ENCODE data around the gene ADM2.
"Not testable (repeated sequence)": the region's sequence is repeated elsewhere in the genome, so short reads cannot be mapped to it uniquely, and the experiment has no call there.

The ADM2 gene

DNA sequence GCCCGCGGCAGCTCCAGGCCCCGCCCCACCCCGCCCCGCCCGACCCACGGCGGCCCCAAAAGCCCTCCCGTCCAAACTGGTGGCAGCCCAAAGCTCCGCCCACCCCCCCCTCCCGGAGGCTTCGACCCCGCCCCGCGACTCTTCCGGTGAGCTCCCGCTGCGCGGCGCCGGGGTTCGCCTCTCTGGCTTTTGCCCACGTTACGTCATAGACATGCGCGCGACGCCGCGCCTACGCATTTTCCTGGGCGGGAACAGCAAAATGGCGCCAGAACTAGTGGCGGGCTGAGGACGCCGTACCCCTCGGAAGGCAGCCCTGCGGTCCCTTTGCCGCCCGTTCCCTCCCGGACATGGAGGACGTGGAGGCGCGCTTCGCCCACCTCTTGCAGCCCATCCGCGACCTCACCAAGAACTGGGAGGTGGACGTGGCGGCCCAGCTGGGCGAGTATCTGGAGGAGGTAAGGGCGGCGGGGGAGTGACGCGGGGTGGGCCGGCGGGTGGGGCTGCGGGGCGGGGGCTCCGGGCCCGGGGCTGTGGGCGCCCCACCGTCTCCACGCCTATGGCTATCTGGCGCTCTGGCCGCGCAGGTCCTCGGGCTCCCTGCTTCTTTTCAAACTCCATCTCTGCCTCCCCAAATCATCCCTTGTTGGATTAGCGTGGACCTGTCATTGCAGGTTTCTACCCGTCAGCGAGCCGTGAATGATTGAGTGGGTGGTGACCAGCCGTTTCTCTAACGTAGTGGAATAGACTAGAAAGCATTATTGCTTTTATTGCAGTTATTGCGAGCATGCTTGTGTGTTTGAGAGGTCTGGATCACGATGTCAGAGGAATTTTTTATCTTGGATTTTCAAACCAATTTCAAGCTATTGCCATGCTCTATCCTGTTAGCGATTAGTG lies 26.9 kb downstream of the ADM2 start, which contains the start of gene NCAPH2:
Gene NCAPH2 (plus strand): TSS at position 234 of the 894 bp plus-strand sequence. CDS start 114 bp downstream, at position 348.
- peak; percentile 97 for DNase-seq

DNA sequence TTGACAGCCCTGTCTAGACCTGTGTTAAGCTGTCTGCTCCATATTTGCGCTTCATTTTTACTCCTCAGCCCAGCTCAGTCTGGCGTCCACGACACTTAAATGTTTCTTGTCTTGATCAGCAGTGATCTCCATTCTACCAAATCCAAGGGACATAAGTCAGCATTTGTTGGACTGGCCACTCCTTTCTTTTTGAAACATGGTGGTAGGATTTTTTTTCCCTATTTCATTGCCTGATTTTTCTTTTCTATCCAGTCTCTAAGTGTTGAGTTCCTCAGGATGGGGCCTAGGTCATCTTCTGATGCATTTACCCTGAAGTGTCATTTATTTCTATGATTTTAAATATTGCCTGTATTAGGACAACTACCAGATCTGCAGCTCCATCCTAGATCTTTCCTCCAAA lies 27.6 kb downstream of the ADM2 start:
- no peak for DNase-seq

DNA sequence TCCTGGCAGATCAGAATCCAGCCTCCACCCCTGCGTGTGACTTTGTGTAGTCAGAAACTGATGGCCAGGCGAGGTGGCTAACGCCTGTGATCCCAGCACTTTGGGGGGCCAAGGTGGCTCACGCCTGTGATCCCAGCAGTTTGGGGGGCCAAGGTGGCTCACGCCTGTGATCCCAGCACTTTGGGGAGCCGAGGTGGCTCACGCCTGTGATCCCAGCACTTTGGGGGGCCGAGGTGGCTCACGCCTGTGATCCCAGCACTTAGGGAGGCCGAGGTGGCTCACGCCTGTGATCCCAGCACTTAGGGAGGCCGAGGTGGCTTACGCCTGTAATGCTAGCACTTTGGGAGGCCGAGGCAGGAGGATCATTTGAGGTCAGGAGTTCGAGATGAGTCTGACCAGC lies 31.8 kb downstream of the ADM2 start:
- DNase-seq = no peak

DNA sequence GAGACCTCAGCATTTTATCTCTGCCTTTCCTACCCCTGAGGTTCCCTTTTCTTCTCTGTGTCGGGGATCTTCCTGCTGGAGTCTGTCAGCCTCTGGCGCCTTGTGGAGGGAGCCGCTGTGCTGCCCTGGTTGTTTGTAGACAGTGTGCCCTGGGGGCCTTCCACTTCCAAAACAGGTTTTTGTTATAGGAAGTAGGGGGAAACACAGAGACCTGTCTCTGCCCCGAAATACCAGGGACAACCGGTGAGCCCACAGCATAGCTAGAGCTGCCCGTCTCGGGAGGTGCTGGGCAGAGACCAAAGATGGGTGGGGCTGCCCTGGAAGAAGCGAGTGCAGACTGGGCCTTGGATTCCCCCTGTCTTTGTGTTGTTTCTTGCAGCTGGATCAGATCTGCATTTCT lies 34.7 kb downstream of the ADM2 start:
- no peak for DNase-seq

DNA sequence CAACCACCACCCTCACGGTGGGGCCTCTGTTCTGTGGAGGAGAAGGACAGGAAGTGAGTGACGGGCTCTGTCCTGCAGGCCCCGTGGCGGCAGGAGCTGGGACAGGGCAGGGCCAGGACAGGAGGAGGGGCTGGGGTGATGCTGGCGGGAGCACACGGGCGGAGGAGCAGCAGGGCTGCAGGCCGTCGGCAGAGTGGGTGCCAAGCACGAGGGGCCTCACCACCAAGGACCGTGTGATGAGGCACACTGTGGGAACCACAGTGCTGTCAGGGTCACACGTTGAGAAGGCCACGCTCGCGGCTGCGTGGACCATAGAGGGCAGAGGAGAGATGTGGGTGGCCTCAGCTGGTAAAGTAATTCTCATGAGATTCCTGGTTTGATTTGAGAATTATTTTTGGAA lies 35.5 kb downstream of the ADM2 start:
- no peak for DNase-seq

DNA sequence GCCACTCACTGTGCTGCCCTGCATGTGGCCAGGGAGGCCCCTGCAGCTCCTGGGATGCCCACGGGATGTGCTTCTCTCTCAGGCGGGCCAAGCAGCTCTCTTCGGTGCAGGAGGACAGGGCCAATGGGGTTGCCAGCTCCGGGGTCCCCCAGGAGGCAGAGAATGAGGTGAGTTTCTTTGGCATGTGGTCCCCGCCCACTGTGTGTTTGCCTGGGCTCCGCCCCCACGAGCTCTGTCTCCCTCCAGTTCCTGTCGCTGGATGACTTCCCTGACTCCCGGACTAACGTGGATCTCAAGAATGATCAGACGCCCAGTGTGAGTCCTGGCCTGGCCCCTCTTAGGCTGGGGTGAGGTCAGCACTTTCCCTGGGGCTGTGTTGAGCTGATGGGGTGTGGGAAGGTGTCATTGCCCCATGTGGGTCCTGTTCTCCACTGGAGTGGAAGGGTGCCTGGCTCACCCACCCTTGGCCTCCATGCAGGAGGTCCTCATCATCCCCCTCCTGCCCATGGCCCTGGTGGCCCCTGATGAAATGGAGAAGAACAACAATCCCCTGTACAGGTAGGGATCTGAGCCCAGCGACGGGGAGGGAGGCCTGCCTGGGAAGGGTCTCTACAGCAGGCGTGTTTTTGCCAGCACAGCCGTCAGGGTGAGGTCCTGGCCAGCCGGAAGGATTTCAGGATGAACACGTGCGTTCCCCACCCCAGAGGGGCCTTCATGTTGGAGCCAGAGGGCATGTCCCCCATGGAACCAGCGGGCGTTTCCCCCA lies 36.3 kb downstream of the ADM2 start:
- no peak for DNase-seq

DNA sequence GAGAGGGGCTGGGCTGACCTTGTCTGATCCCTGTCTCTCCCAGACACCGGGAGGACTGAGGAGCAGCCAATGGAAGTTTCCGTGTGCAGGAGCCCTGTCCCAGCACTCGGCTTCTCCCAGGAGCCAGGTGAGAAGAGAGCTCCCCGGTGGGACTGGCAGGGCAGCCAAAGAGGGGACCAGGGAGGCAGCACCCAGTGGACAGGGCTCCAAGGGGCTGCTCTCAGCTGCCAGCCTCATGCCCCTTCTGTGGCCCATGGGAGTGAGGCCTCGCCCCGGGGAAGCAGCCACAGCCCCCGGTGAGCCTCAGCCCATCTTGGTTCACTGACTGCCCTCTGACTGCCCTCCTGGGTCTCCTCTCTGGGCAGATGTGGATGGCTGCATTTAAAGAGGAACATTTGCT lies 37.3 kb downstream of the ADM2 start:
- no peak for DNase-seq

DNA sequence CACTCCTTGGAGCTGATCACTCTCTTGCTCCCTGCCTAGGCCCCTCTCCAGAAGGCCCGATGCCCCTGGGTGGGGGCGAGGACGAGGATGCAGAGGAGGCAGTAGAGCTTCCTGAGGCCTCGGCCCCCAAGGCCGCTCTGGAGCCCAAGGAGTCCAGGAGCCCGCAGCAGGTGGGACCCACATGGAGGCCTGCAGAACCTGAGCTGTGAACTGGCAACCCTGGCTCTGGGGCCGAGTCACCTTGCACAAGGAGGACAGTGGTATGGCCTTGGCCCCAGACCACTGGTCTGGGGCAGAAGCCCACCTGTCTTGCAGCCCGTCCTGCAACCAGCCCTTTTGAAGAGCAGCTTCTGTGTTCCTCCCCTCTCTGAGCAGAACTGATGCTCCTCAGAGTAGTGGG lies 37.8 kb downstream of the ADM2 start:
- DNase-seq = no peak

DNA sequence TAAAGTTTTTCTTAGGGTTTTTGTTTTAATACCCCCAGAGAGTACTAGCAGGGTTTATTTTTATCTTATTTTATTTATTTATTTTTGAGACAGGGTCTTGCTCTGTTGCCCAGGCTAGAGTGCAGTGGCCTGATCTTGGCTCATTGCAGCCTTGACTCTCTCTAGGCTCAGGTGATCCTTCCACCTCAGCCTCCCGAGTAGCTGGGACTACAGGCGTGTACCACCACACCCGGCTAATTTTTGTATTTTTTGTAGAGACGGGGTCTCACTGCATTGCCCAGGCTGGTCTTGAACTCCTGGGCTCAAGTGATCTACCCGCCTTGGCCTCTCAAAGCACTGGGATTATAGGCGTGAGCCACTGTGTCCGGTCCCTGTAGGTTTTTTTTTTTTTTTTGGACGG lies 38.8 kb downstream of the ADM2 start:
- DNase-seq = not testable (repeated sequence)

DNA sequence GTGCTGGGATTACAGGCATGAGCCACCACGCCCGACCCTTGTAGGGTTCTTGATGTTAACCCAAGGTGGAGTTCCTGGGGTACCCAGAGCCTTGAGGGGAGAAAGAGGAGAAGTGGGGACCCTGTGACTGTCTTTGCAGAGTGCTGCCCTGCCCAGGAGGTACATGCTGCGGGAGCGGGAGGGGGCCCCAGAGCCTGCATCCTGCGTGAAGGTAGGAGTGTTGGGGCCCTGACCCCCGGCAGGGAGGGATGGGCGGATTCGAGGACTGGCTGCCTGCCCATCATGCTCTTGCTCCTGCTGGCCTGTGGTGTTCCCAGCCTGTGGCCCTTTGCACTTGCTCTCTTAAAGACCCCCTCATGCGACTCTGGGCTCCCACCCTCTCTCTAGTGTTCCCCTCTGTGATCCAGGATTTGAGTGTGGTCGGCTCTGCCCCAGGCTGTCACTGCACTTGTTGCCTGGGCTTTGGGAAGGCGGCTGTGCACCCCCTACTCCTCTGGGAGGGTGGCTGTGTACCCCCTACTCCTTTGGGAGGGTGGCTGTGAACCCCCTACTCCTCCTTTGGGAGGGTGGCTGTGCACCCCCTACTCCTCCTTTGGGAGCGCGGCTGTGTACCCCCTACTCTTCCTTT lies 39.6 kb downstream of the ADM2 start:
- no peak for DNase-seq

DNA sequence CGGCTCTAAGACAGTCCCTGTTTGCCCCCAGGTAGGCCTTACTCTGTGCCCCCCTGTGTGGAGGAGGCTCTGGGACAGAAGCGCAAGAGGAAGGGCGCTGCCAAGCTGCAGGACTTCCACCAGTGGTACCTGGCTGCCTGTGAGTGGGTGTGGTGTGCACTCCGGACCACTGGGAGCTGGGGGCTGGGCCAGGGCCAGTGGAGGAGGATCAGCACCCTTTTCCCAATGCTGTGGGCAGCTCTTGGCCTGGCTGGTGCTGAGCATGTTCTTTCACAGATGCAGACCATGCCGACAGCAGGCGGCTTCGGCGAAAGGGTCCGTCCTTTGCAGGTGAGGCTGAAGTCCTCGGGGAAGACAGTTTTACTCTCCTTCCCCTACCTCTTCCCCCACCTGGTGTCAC lies 40.4 kb downstream of the ADM2 start:
- no peak for DNase-seq

DNA sequence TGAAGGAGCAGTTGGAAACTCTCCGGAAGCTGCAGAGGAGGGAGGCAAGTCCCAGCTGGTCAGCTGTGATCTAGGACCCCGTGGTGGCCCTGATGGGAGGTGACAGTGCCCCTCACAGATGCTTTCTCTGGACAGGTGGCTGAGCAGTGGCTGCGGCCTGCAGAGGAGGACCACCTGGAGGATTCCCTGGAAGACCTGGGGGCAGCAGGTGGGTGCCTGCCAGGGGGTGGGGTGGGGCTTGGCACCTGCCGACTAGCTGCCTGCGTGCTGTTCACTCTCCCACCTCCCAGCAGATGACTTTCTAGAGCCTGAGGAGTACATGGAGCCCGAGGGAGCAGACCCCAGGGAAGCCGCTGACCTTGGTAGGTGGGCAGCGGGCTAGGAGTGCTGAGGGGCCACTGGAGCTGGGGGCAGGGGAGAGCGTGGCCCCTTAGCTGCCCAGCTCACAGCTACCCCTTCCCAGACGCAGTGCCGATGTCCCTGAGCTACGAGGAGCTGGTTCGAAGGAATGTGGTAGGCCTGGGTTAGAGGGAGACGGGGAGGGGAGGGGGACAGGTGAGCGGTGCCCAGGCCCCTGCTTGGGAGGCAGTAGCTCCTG lies 41.0 kb downstream of the ADM2 start:
- DNase-seq = no peak

DNA sequence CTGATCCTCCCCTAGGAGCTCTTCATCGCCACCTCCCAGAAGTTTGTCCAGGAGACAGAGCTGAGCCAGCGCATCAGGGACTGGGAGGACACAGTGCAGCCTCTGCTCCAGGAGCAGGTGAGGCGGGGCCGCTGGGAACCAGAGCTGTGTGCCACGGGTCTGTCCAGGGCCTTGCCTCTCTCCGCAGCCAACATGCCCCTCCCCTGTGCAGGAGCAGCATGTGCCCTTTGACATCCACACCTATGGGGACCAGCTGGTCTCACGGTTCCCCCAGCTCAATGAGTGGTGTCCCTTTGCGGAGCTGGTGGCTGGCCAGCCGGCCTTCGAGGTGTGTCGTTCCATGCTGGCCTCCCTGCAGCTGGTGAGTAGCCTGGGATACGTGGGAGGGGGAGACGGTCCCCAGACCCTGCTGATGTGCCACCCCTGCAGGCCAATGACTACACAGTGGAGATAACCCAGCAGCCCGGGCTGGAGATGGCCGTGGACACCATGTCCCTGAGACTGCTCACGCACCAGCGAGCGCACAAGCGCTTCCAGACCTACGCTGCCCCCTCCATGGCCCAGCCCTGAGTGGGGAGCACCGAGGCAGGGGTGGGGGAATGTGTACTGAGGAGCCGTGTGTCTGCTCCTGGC lies 41.6 kb downstream of the ADM2 start:
- no peak for DNase-seq

DNA sequence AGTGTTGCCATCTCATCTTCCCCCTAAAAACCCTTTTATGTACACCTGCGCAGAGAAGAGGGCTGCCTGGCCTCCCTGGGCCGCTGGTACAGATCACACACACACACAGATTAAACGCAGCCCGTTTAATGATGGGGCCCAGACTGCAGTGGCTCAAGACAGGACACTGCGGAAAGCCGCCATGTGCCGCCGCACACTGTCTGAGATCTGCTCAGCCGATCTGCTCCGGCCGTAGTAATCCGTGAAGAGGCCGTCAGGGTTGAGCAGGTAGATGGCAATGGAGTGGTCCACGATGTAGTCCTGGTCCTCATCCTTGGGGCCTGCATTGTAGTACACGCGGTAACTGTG lies 42.1 kb downstream of the ADM2 start:
- no peak for DNase-seq

DNA sequence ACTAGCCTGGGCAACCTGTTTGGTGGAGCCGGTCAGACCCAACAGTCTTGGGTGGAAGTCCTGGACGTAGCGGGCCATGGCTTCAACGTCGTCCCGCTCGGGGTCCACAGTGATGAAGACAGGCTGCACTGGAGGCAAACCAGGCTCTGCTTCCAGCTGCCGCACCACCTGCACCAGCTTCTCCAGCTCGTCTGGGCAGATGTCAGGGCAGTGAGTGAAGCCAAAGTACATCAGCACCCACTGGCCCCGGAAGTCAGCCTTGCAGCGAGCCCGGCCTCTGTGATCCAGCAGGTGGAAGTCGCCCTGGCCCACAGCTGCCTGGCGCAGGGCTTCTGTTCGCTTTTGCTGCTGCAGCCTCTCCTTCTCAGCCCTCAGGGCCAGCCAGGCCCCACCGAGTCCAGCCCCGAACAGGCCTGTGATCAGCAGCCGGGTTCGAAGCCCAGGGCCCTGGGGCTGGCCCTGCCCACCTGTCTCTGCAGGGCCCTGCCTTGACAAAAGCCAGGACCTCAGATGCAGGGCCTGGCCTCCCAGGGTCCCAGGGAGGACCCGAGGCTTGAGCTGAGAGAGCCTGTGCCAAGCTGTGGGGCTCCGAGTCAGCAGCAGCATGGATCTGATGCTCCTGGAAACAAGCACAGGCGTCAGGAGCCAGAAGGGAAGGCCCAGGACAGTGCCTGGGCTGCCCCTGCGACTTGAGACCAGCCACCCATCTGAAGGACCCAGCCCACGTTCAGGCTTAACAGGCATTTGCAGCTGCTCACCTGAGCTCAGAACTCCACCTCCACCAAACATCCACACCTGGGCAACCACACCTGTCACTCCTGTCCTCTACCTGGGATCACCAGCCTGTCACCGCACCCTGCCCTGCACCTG lies 42.7 kb downstream of the ADM2 start:
- no peak for DNase-seq

DNA sequence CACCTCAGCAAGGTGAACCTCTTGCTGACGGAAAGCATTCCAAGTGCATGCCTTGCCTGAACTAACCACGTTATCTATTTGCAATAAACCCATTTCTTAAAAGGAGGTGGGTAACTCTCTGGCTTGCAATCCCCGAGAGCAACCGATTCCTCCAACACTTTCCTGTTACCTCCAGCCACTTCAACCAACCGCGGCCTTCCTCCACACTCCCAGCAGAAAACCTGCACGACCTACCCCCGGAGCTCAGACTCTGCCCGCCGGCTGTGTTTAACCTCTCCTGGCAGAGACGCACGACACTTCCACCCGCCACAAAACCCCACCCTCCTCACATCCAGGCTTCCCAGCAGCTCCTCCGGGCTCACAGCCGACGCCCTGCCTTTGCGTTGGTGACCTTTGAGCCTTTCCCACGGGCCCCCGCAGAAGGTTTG lies 43.3 kb downstream of the ADM2 start:
- DNase-seq = no peak

DNA sequence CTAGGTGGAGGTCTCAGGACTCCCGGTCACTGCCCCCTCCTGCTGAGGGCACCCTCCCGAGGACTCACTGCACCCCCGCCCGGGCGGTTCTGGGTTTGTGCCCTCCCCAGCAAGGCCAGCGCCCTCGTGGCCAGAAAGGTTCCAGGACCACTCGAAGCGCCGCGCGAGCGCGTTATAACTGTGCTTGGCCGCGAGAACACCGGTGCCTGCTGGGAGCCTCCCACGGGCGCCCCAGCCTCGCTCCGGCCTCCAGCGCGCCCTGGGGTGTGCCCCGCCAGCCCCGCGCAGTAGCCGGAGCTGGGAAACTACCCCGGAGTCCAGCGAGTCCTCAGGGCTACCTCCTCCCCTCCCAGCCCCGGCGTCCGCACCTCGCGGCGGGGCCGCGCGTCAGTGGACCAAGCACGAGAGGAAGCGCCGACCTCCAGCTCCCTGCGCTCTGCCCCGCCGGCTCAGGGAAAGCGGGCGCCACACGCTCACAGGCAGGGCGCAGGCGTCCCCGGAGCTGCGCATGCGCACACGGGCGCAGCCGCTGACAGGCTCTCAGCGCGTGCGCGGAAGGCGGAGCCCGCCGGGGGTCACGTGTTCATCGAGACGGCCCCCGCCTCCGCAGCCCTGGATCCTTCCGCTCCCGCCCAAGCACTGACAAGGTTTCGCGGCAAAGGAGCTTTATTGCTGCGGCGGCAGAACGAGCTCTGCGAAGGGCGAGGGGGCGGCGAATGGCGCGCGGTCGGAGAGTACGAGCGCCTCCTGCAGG lies 43.9 kb downstream of the ADM2 start, which contains the start of gene SCO2:
Gene SCO2 (minus strand): TSS at position 495 of the 754 bp plus-strand sequence. CDS start 1,187 bp downstream, outside the sequence.
- DNase-seq = peak; percentile 98

DNA sequence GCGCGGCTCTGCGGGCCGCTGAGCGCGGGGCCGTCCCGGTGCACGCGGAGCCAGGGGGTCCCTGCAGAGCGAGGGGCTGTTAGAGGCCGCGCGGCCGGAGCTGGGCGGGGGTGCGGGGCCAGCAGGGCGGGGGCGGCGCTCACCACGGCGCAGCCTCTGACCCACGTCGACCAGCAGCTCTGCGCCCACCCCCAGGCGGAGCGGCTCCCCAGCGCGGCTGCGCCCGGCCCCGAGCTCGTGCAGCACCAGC lies 44.4 kb downstream of the ADM2 start:
- no peak for DNase-seq

DNA sequence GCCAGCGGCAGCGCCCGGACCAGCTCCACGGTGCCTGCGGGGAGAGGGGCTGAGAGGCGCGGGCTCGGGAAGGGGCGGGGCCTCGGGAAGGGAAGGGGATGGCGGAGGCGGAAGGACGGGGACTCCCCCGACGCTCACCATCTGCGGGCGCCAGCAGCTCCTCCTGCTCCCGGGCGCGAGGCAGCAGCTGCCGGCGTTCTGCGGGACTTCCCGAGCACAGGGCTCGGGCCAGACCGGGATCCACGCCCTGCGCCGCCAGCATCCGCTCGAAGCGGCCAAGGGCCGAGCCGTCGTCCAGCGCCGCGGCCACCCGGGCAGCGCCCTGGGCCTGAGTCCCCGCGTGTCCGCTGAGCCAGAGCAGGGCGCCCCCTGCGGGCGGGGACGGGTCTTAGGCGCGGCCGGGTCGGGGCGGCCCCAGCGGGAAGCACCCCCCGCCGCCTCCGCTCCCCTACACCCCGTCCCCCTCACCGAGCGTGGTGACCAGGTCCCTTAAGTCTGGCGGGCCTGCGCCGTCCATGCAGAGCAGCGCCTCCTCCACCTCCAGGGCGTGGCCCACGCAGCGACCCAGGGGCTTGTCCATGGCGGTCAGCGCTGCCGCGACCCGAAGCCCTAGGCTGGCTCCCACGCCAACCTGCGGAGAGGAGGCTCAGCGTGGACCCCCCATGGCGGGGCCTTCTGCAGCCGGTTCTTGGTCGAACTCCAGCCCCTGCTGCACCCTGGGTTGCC lies 44.9 kb downstream of the ADM2 start:
- DNase-seq = peak; percentile 91

Measured in stimulated activated CD4-positive, alpha-beta T cell treated with anti-CD3 and anti-CD28 coated beads, Interleukin-1b, Interleukin-23, amount 100 ng/mL, for 48 hours (primary cell).